OCI-LY1 (cell line): ENCODE data around the gene RBM20.

Experiments used
- H2AFZ ChIP-seq: fragments of 200-600 bp; sonication (generic), shearing (Covaris generic); 2 replicates; pipeline ENCODE4 v1.6.0; 2014; ENCODE audit warnings: antibody characterized with exemption, mild to moderate bottlenecking, low read length
- H3F3A ChIP-seq: fragments of 200-600 bp; sonication (generic), shearing (Covaris generic); 2 replicates; pipeline ENCODE4 v1.6.0; 2014; ENCODE audit warnings: mild to moderate bottlenecking, antibody characterized with exemption, low read length, moderate library complexity; ENCODE audit not compliant: insufficient read depth
- H3K27ac ChIP-seq: fragments of 200-600 bp; sonication (generic); 2 replicates; pipeline ENCODE4 v1.5.1; 2014; ENCODE audit warnings: low read length, mixed run types, mild to moderate bottlenecking, low read depth; ENCODE audit not compliant: poor library complexity, severe bottlenecking
- H3K27me3 ChIP-seq: fragments of 200-600 bp; sonication (generic); 2 replicates; pipeline ENCODE4 v1.6.0; 2014; ENCODE audit warnings: antibody characterized with exemption, mild to moderate bottlenecking, low read length, moderate library complexity; ENCODE audit not compliant: insufficient read depth
- H3K36me3 ChIP-seq: fragments of 200-600 bp; sonication (generic); 2 replicates; pipeline ENCODE4 v1.6.1; 2014; ENCODE audit warnings: mild to moderate bottlenecking, antibody characterized with exemption, low read length, moderate library complexity, mixed read lengths; ENCODE audit not compliant: insufficient read depth
- H3K4me1 ChIP-seq: fragments of 200-600 bp; sonication (generic); 2 replicates; pipeline ENCODE4 v1.5.1; 2014; ENCODE audit warnings: mild to moderate bottlenecking, low read length, moderate library complexity; ENCODE audit not compliant: insufficient read depth, severe bottlenecking
- H3K4me2 ChIP-seq: fragments of 200-600 bp; sonication (generic), shearing (Covaris generic); 2 replicates; pipeline ENCODE4 v1.6.1; 2014; ENCODE audit warnings: low read length
- H3K4me3 ChIP-seq: fragments of 200-600 bp; sonication (generic); 2 replicates; pipeline ENCODE4 v1.5.1; 2014; ENCODE audit warnings: low read length, low read depth, mild to moderate bottlenecking, mixed read lengths; ENCODE audit not compliant: poor library complexity, severe bottlenecking
- H3K79me2 ChIP-seq: fragments of 200-600 bp; shearing (Covaris generic); 2 replicates; pipeline ENCODE4 v1.6.1; 2016; ENCODE audit warnings: mixed run types, low read length, mixed read lengths; ENCODE audit not compliant: insufficient read depth
- H3K9ac ChIP-seq: fragments of 200-600 bp; sonication (generic), shearing (Covaris generic); 2 replicates; pipeline ENCODE4 v1.6.1; 2014; ENCODE audit warnings: mild to moderate bottlenecking, low read length, mixed read lengths
- H3K9me2 ChIP-seq: fragments of 200-600 bp; sonication (generic), shearing (Covaris generic); 2 replicates; pipeline ENCODE4 v1.6.1; 2014; ENCODE audit warnings: low read depth, mild to moderate bottlenecking, low read length, mixed read lengths
- H3K9me3 ChIP-seq: fragments of 200-600 bp; shearing (Covaris generic); 2 replicates; pipeline ENCODE4 v1.6.1; 2014; ENCODE audit warnings: low read length, mixed read lengths
- H4K20me1 ChIP-seq: fragments of 200-600 bp; sonication (generic), shearing (Covaris generic); 2 replicates; pipeline ENCODE4 v1.6.0; 2016; ENCODE audit warnings: mild to moderate bottlenecking, low read length; ENCODE audit not compliant: insufficient read depth
- EZH2 ChIP-seq: fragments of 200-600 bp; sonication (generic), shearing (Covaris generic); IDR thresholded peaks from 2 replicates; pipeline ENCODE4 v1.8.0; 2017; ENCODE audit warnings: borderline replicate concordance, mixed run types, mild to moderate bottlenecking, antibody characterized with exemption, low read length, moderate library complexity, mixed read lengths
- TF ChIP-seq, protein P1 (sequence below): fragments of 200-600 bp; sonication (generic), shearing (Covaris generic); IDR thresholded peaks from 2 replicates; pipeline ENCODE4 v1.5.1; 2017; ENCODE audit warnings: mild to moderate bottlenecking, antibody characterized with exemption, low read length, moderate library complexity, mixed read lengths

The RBM20 gene

DNA sequence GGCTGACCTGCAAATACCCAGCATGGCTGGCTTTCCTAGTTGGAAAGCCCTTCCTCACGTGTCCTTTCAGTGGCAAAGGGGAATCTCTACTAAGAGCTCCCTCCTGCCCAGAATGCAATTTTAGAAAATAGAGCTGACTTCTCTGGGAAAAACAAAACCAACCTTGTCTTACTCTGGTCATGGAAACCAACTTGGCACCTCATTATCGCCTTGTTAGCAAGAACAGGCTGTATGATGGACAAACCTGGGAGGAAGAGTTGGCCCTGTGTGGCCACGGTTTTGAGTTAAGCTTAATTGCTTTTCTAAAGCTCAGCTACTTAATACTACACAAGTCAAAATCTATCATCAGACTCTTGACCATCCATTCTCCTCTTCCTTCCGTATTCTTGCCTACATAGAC is 133.5 kb downstream of the RBM20 start:
- Histone ChIP-seq H3F3A (no peaks in the 10 kb centered on the region), H3K4me3 (no peak overlapping the region), H3K27ac (no peak overlapping the region), H3K79me2 (no peaks in the 10 kb centered on the region), H3K9me3 (no peaks in the 10 kb centered on the region), H3K36me3 (no peaks in the 10 kb centered on the region), H3K9me2 (no peaks in the 10 kb centered on the region), H4K20me1 (no peaks in the 10 kb centered on the region), H2AFZ (no peak overlapping the region), H3K4me1 (peaks cover 6% of the 10 kb centered on the region), H3K9ac (no peak overlapping the region), H3K27me3 (no peaks in the 10 kb centered on the region), H3K4me2 (no peak overlapping the region)
- TF ChIP-seq EZH2: no peak
- TF ChIP-seq, protein P1, sequence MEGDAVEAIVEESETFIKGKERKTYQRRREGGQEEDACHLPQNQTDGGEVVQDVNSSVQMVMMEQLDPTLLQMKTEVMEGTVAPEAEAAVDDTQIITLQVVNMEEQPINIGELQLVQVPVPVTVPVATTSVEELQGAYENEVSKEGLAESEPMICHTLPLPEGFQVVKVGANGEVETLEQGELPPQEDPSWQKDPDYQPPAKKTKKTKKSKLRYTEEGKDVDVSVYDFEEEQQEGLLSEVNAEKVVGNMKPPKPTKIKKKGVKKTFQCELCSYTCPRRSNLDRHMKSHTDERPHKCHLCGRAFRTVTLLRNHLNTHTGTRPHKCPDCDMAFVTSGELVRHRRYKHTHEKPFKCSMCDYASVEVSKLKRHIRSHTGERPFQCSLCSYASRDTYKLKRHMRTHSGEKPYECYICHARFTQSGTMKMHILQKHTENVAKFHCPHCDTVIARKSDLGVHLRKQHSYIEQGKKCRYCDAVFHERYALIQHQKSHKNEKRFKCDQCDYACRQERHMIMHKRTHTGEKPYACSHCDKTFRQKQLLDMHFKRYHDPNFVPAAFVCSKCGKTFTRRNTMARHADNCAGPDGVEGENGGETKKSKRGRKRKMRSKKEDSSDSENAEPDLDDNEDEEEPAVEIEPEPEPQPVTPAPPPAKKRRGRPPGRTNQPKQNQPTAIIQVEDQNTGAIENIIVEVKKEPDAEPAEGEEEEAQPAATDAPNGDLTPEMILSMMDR: no peak

DNA sequence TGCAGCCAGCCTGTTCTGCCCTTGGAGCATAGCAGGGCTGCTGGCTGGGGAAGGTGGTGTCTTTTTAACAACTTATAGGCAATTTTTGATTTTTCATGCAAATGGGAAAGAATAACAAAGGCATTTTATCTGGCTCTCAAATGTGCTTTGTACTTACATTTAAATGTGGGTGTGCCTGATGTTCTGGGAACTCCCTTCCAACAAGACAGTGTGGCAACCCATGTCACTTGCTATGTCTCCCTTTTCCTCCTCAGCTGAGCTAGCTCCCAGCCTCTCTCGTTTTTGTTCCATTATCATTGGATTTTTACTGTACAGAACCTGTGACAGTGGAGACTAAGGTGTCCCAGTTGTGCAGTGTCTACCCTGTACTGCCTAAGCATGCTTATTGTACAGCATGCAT is 134.1 kb downstream of the RBM20 start:
- Histone ChIP-seq H3K9ac (no peak overlapping the region), H3K4me3 (no peak overlapping the region), H3K79me2 (no peaks in the 10 kb centered on the region), H3K4me2 (no peak overlapping the region), H3F3A (no peaks in the 10 kb centered on the region), H2AFZ (no peak overlapping the region), H3K27me3 (no peaks in the 10 kb centered on the region), H4K20me1 (no peaks in the 10 kb centered on the region), H3K9me2 (no peaks in the 10 kb centered on the region), H3K4me1 (peaks cover under 1% of the 10 kb centered on the region), H3K27ac (no peak overlapping the region), H3K36me3 (no peaks in the 10 kb centered on the region), H3K9me3 (no peaks in the 10 kb centered on the region)
- TF ChIP-seq, protein P1: no peak
- TF ChIP-seq EZH2: no peak

DNA sequence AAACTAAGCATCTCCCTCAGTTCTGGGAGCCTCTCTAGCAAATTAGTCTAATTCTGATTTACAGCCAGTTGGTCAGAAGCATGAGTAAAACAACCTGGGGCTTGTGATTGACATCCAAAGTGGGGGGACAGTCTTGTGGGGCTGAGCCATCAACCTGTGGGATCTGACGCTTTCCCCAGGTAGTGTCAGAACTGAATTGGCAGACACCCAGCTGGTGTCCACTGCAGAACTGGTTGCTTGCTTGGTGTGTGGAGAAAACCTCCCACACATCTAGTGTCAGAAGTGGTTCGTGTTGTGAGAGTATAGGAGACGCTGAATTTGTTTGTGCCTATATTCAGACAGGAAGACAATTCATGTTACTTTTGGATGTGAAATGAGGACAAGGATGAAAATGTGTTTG is 135.4 kb downstream of the RBM20 start:
- Histone ChIP-seq H3K36me3 (no peaks in the 10 kb centered on the region), H3K27me3 (no peaks in the 10 kb centered on the region), H3K9me2 (no peaks in the 10 kb centered on the region), H4K20me1 (no peaks in the 10 kb centered on the region), H2AFZ (no peak overlapping the region), H3K4me1 (no peaks in the 10 kb centered on the region), H3K4me3 (no peak overlapping the region), H3K9me3 (no peaks in the 10 kb centered on the region), H3K9ac (no peak overlapping the region), H3K4me2 (no peak overlapping the region), H3K79me2 (no peaks in the 10 kb centered on the region), H3F3A (no peaks in the 10 kb centered on the region), H3K27ac (no peak overlapping the region)
- TF ChIP-seq EZH2: no peak

DNA sequence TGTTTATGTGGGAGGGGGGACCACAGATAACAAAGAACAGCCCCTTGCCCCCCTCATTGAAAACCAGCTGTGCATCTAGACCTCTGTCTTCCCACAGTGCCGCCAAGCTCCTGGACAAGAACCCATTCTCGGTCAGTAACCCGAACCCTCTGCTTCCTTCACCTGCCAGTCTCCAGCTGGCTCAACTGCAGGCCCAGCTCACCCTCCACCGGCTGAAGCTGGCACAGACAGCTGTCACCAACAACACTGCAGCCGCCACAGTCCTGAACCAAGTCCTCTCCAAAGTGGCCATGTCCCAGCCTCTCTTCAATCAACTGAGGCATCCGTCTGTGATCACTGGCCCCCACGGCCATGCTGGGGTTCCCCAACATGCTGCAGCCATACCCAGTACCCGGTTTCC is 136.6 kb downstream of the RBM20 start:
- no peaks in the 10 kb centered on the region for H3K9me3 ChIP-seq
- H3K27me3 ChIP-seq: no peaks in the 10 kb centered on the region
- no peak for TF ChIP-seq EZH2
- TF ChIP-seq, protein P1: no peak
- H3K79me2 ChIP-seq: no peaks in the 10 kb centered on the region
- H3K27ac ChIP-seq: no peak overlapping the region
- H3K4me2 ChIP-seq: no peak overlapping the region
- H2AFZ ChIP-seq: no peak overlapping the region
- no peaks in the 10 kb centered on the region for H3F3A ChIP-seq
- no peak overlapping the region for H3K9ac ChIP-seq
- H3K9me2 ChIP-seq: no peaks in the 10 kb centered on the region
- no peaks in the 10 kb centered on the region for H3K36me3 ChIP-seq
- H3K4me3 ChIP-seq: no peak overlapping the region
- no peaks in the 10 kb centered on the region for H4K20me1 ChIP-seq
- H3K4me1 ChIP-seq: peaks cover 4% of the 10 kb centered on the region
